PC-9 (cell line): Measurements from ENCODE around the gene ANKS1B. TPM values are rescaled to one million over a fixed set of nuclear protein-coding genes. Genes with fewer than 3 reads are reported as not detected.

Source experiments
- BruUV-seq: library from RNA; stranded (reverse); fragments of 400-500 nt; replicated peaks from 2 replicates; lab custom pipeline; 2021; lab: Mats Ljungman, UMichigan
- CTCF ChIA-PET: fragments of 300-600 bp; sonication (Branson Sonifier 250); formaldehyde crosslinking; loops from one replicate; lab custom pipeline; 2022; ENCODE audit warnings: antibody characterized with exemption; lab: Charles Lee
- POLR2A ChIA-PET: fragments of 300-600 bp; sonication (Branson Sonifier 250); formaldehyde crosslinking; loops from one replicate; lab custom pipeline; 2022; ENCODE audit warnings: antibody characterized with exemption; ENCODE audit not compliant: unreplicated experiment; lab: Charles Lee
- DNase-seq, 2 experiments: peaks; one replicate each; pipeline versions ENCODE4 v3.0.0 to v3.0.0-alpha.2; 2015 to 2022; ENCODE audit warnings: mixed read lengths in 1 of 2
- H2AFZ ChIP-seq: fragments of 200-600 bp; sonication (generic); 2 replicates; pipeline ENCODE4 v1.8.1; 2017; ENCODE audit warnings: antibody characterized with exemption
- H3F3A ChIP-seq: fragments of 200-600 bp; sonication (generic); 2 replicates; pipeline ENCODE4 v1.8.1; 2017; ENCODE audit warnings: antibody characterized with exemption, mild to moderate bottlenecking, low read depth; ENCODE audit not compliant: insufficient read depth
- H3K27ac ChIP-seq: fragments of 200-600 bp; sonication (generic); 2 replicates; pipeline ENCODE4 v1.6.1; 2016; ENCODE audit warnings: mixed run types
- H3K27me3 ChIP-seq: fragments of 200-600 bp; sonication (generic); 2 replicates; pipeline ENCODE4 v1.6.1; 2016; ENCODE audit warnings: low read depth, mixed run types; ENCODE audit not compliant: insufficient read depth
- H3K36me3 ChIP-seq: fragments of 200-600 bp; sonication (generic); 2 replicates; pipeline ENCODE4 v1.6.1; 2016; ENCODE audit warnings: low read depth, mixed run types
- H3K4me1 ChIP-seq: fragments of 200-600 bp; sonication (generic); replicated peaks from 2 replicates; pipeline ENCODE4 v1.6.1; 2016; ENCODE audit warnings: mixed run types; ENCODE audit not compliant: insufficient read depth
- H3K4me2 ChIP-seq: fragments of 200-600 bp; sonication (generic); 2 replicates; pipeline ENCODE4 v1.6.1; 2017; ENCODE audit warnings: mixed run types
- H3K4me3 ChIP-seq: fragments of 200-600 bp; sonication (generic); 2 replicates; pipeline ENCODE4 v1.6.1; 2016; ENCODE audit warnings: mixed run types
- H3K79me2 ChIP-seq: fragments of 200-600 bp; sonication (generic); 2 replicates; pipeline ENCODE4 v1.6.1; 2017; ENCODE audit warnings: low read depth, mixed run types
- H3K9me2 ChIP-seq: fragments of 200-600 bp; sonication (generic); 2 replicates; pipeline ENCODE4 v1.8.1; 2017; ENCODE audit warnings: mild to moderate bottlenecking; ENCODE audit not compliant: insufficient read depth
- H3K9me3 ChIP-seq: fragments of 200-600 bp; sonication (generic); 2 replicates; pipeline ENCODE4 v1.8.1; 2016; ENCODE audit warnings: low read depth; ENCODE audit not compliant: insufficient read depth
- H4K20me1 ChIP-seq: fragments of 200-600 bp; sonication (generic); 2 replicates; pipeline ENCODE4 v1.8.1; 2017; ENCODE audit not compliant: insufficient read depth
- EZH2 ChIP-seq: fragments of 200-600 bp; sonication (generic); IDR thresholded peaks from 2 replicates; pipeline ENCODE4 v1.8.0; 2017; ENCODE audit warnings: antibody characterized with exemption, low read depth
- intact Hi-C: fragments of 100-400 bp; cut with micrococcal nuclease; formaldehyde crosslinking; loops from one replicate; pipeline ENCODE4 v1.10.0; 2022; ENCODE audit not compliant: unreplicated experiment
- total RNA-seq: library from RNA; stranded (reverse); gene quantifications from 2 replicates; pipeline ENCODE4 v1.2.3, GENCODE V29; 2021
- TF ChIP-seq, protein P1 (sequence below): fragments of 200-600 bp; sonication (generic); conservative IDR thresholded peaks from 2 replicates; pipeline ENCODE4 v1.6.1; 2017; ENCODE audit warnings: mixed run types, antibody characterized with exemption, mild to moderate bottlenecking, moderate library complexity

The ANKS1B gene
- total RNA-seq, 1 experiment from 2014 or later: not detected

DNA sequence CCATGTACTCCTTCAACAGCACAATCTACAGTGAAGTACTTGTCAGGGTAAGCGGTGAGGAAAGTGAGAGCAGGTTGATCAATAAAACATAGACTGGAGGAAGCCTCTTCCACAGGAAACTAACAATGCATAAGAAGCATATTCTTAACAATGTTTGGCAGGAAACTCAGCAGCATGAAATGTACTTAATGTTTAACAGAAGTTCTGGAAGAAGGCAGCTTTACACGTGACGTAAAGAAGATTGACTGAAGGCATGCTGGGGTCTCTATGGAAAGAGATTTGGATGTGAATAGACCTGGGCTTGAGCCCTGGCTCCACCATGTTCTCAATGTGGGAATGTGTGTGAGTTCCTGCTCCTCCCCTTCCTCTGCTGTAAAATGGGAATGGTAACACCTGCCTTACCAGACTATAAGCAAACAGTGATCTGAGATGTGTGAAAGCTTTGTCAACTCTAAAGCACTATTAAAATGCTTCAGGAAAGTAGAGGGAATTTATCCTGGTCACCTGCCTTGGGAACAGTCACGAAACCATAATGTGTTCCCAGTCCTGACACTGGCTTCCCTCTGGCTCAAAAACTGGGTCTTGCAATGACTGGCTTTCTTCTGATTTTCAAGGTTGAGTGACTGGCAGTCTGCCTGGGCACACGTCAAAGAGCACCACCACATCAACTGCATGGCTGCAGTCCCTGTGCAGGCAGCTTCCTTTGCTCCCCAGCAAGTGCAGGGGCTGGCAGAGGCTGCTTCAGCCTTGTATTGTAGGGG is 955.0 kb downstream of the ANKS1B start:
- H2AFZ ChIP-seq: no peak overlapping the region
- no peak overlapping the region for H3K4me2 ChIP-seq
- H3K27ac ChIP-seq: no peak overlapping the region
- no peaks in the 10 kb centered on the region for H3K36me3 ChIP-seq
- H3K9me3 ChIP-seq: no peaks in the 10 kb centered on the region
- H3K4me3 ChIP-seq: no peak overlapping the region
- no TSS peak for BruUV-seq
- no peaks in the 10 kb centered on the region for H3K9me2 ChIP-seq
- no peaks in the 10 kb centered on the region for H3K4me1 ChIP-seq
- 0 out of 2 replicates have a peak, but pooled peaks cover 3% of the 10 kb centered on the region for H3K27me3 ChIP-seq
- DNase-seq: no peak
- H3F3A ChIP-seq: no peaks in the 10 kb centered on the region
- no peaks in the 10 kb centered on the region for H3K79me2 ChIP-seq
- TF ChIP-seq, protein P1, sequence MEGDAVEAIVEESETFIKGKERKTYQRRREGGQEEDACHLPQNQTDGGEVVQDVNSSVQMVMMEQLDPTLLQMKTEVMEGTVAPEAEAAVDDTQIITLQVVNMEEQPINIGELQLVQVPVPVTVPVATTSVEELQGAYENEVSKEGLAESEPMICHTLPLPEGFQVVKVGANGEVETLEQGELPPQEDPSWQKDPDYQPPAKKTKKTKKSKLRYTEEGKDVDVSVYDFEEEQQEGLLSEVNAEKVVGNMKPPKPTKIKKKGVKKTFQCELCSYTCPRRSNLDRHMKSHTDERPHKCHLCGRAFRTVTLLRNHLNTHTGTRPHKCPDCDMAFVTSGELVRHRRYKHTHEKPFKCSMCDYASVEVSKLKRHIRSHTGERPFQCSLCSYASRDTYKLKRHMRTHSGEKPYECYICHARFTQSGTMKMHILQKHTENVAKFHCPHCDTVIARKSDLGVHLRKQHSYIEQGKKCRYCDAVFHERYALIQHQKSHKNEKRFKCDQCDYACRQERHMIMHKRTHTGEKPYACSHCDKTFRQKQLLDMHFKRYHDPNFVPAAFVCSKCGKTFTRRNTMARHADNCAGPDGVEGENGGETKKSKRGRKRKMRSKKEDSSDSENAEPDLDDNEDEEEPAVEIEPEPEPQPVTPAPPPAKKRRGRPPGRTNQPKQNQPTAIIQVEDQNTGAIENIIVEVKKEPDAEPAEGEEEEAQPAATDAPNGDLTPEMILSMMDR: no peak
- no peak for TF ChIP-seq EZH2
- POLR2A ChIA-PET: no interaction called here
- intact Hi-C loops: no loop called here
- CTCF ChIA-PET: no interaction called here
- H4K20me1 ChIP-seq: no peaks in the 10 kb centered on the region

DNA sequence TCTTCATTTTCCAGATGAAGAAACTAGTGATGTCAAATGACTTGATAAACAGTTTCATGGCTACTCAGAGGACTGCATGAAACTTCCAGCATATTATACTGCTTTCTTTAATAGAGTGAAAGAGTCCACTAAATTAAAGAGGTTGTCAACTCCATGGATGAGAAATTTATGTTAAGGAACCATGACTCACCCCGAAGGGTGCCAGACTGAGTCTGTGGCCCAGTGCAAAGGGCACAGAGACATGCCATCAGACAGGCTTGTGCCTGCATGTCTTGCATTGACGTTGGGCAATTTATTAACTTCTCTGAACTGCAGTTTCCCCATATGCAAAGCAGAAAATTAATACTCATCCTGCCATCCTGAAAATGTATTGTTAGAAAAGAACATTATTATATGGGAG is 957.3 kb downstream of the ANKS1B start:
- no peak for DNase-seq
- Histone ChIP-seq H3K79me2 (no peaks in the 10 kb centered on the region), H4K20me1 (no peaks in the 10 kb centered on the region), H3K27me3 (no peaks in the 10 kb centered on the region), H3K4me2 (no peak overlapping the region), H3K9me3 (no peaks in the 10 kb centered on the region), H3K4me3 (no peak overlapping the region), H3K36me3 (no peaks in the 10 kb centered on the region), H3K9me2 (no peaks in the 10 kb centered on the region; the same call in 1 of the 2 replicates), H2AFZ (no peak overlapping the region), H3F3A (no peaks in the 10 kb centered on the region), H3K4me1 (no peaks in the 10 kb centered on the region), H3K27ac (no peak overlapping the region)
- BruUV-seq: no TSS peak
- CTCF ChIA-PET: no interaction called here
- no peak for TF ChIP-seq EZH2
- intact Hi-C loops: no loop called here
- POLR2A ChIA-PET: no interaction called here

DNA sequence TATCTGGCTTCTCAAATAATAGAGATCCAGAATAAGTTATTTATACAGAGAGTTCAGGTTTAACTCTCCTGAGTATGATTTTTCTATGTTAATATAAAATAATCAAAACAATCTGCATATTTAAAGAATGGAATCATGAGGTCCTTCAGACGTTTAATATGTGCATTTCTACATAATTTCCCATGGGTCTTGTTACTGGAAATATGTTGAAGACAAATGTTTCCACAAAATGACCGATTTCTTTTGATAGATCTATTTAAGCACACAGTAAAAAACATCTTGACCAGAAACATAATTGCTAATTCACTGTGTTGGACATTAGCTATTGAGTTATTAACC is 957.7 kb downstream of the ANKS1B start:
- Histone ChIP-seq H3K36me3 (no peaks in the 10 kb centered on the region), H3K27ac (no peak overlapping the region), H3K4me2 (no peak overlapping the region), H3K27me3 (no peaks in the 10 kb centered on the region), H3K4me3 (no peak overlapping the region), H3K9me2 (no peaks in the 10 kb centered on the region; the same call in 1 of the 2 replicates), H3K4me1 (no peaks in the 10 kb centered on the region), H3F3A (no peaks in the 10 kb centered on the region), H3K79me2 (no peaks in the 10 kb centered on the region), H3K9me3 (no peaks in the 10 kb centered on the region), H2AFZ (no peak overlapping the region), H4K20me1 (no peaks in the 10 kb centered on the region)
- no peak for TF ChIP-seq EZH2
- TF ChIP-seq, protein P1: no peak
- DNase-seq: no peak
- POLR2A ChIA-PET: no interaction called here
- CTCF ChIA-PET: no interaction called here
- BruUV-seq: no TSS peak
- intact Hi-C loops: no loop called here
